GDM1 (cell line): ENCODE results near the gene ATP5ME.
"Not testable (repeated sequence)": the region's sequence is repeated elsewhere in the genome, so short reads cannot be mapped to it uniquely, and the experiment has no call there.

ENCODE experiments used
- DNase-seq: peaks from one replicate; lab custom pipeline; 2025; lab: John Stamatoyannopoulos, UW

Gene ATP5ME

GRCh38 chr4:654503-654845 is 19.6 kb downstream of the ATP5ME start:
- no peak for DNase-seq

GRCh38 chr4:653831-654502 is 20.1 kb downstream of the ATP5ME start:
- DNase-seq: no peak

- no peak for DNase-seq
These were observed 20.8 kb downstream of the ATP5ME start for GRCh38 chr4:653080-653821.

- no peak for DNase-seq
These were observed 22.0 kb downstream of the ATP5ME start for GRCh38 chr4:651884-652642.

GRCh38 chr4:650951-651883 is 22.9 kb downstream of the ATP5ME start:
- no peak for DNase-seq

GRCh38 chr4:650461-650860 is 23.6 kb downstream of the ATP5ME start:
- DNase-seq: no peak

- no peak for DNase-seq
These were observed 24.2 kb downstream of the ATP5ME start for GRCh38 chr4:649751-650310.

GRCh38 chr4:649293-649625 is 24.8 kb downstream of the ATP5ME start:
- DNase-seq: no peak

- DNase-seq: no peak
These were observed 25.3 kb downstream of the ATP5ME start for GRCh38 chr4:648579-649292.

GRCh38 chr4:647481-647880 is 26.6 kb downstream of the ATP5ME start:
- DNase-seq: no peak

GRCh38 chr4:646460-646859 is 27.6 kb downstream of the ATP5ME start:
- no peak for DNase-seq

GRCh38 chr4:642366-642765 is 31.7 kb downstream of the ATP5ME start:
- not testable (repeated sequence) for DNase-seq

- no peak for DNase-seq
These were observed 36.4 kb downstream of the ATP5ME start for GRCh38 chr4:637536-638280.

- no peak for DNase-seq
These were observed 37.4 kb downstream of the ATP5ME start for GRCh38 chr4:636628-637159.

GRCh38 chr4:635851-636627 is 38.0 kb downstream of the ATP5ME start:
- no peak for DNase-seq

GRCh38 chr4:635066-635835 is 38.8 kb downstream of the ATP5ME start:
- DNase-seq: not testable (repeated sequence)

- no peak for DNase-seq
These were observed 39.5 kb downstream of the ATP5ME start for GRCh38 chr4:634599-634985.

- no peak for DNase-seq
These were observed 40.0 kb downstream of the ATP5ME start for GRCh38 chr4:633976-634598.
